Neutrophil (primary cell): ENCODE data around the gene EPS8L1.

Experiments used
- H3K27ac ChIP-seq: fragments of 200-600 bp; sonication (generic); 2 replicates; pipeline ENCODE4 v1.5.1; 2016; ENCODE audit warnings: mild to moderate bottlenecking, moderate library complexity
- H3K27me3 ChIP-seq: fragments of 200-600 bp; sonication (generic); 2 replicates; pipeline ENCODE4 v1.6.0; 2016; ENCODE audit warnings: mild to moderate bottlenecking
- H3K36me3 ChIP-seq: fragments of 200-600 bp; sonication (generic); 2 replicates; pipeline ENCODE4 v1.5.1; 2017
- H3K4me1 ChIP-seq, 2 experiments: fragments of 200-600 bp in 1 of 2; sonication (generic) in 1 of 2; 1 replicate in 1 of 2; 2 replicates in 1 of 2; pipeline versions ENCODE4 v1.5.1 to v1.6.1; 2013 to 2016; ENCODE audit warnings: low read depth in 1 of 2, low read length in 1 of 2, mild to moderate bottlenecking in 1 of 2, moderate library complexity in 1 of 2; ENCODE audit not compliant: control insufficient read depth in 1 of 2, insufficient read depth in 1 of 2
- H3K4me3 ChIP-seq, 2 experiments: fragments of 200-600 bp in 1 of 2; sonication (generic) in 1 of 2; 1 replicate in 1 of 2; 2 replicates in 1 of 2; pipeline ENCODE4 v1.5.1; 2013 to 2016; ENCODE audit warnings: low read depth in 1 of 2, low read length in 1 of 2, mild to moderate bottlenecking in 1 of 2, moderate library complexity in 1 of 2
- H3K9me3 ChIP-seq: fragments of 200-600 bp; sonication (generic); 2 replicates; pipeline ENCODE4 v1.5.1; 2016
- TF ChIP-seq, protein P1 (sequence below): fragments of 200-600 bp; sonication (generic); IDR thresholded peaks from 2 replicates; pipeline ENCODE4 v1.5.1; 2016; ENCODE audit warnings: antibody characterized with exemption

Gene EPS8L1

DNA sequence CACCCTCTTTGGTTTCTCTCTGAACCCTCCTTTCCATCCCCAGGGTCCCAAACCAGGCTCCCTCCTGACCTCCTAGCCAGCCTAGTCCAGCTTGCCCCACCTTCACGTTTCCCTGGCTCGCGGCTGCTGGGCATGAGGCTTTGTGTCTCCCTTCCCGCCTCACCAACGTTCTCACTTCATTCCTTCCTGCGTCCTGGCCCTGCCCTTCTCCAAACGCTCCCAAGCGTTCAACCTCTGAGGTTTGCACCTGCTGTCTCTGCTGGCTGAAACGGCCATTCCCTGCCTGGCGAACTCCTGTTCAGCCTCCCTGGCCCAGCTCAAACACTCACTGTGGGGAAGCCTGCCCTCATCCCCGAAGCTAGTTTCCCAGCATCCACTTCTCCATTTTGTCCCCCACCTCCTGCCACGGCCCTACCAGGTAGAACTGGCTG, 12.4 kb downstream of the EPS8L1 start:
- no peak overlapping the region for H3K27ac ChIP-seq
- peaks cover 6 to 12% of the 10 kb centered on the region in 2 experiments for H3K4me1 ChIP-seq
- H3K36me3 ChIP-seq = peaks cover 41% of the 10 kb centered on the region
- H3K9me3 ChIP-seq = no peaks in the 10 kb centered on the region
- no peak overlapping the region for H3K4me3 ChIP-seq
- TF ChIP-seq, protein P1, sequence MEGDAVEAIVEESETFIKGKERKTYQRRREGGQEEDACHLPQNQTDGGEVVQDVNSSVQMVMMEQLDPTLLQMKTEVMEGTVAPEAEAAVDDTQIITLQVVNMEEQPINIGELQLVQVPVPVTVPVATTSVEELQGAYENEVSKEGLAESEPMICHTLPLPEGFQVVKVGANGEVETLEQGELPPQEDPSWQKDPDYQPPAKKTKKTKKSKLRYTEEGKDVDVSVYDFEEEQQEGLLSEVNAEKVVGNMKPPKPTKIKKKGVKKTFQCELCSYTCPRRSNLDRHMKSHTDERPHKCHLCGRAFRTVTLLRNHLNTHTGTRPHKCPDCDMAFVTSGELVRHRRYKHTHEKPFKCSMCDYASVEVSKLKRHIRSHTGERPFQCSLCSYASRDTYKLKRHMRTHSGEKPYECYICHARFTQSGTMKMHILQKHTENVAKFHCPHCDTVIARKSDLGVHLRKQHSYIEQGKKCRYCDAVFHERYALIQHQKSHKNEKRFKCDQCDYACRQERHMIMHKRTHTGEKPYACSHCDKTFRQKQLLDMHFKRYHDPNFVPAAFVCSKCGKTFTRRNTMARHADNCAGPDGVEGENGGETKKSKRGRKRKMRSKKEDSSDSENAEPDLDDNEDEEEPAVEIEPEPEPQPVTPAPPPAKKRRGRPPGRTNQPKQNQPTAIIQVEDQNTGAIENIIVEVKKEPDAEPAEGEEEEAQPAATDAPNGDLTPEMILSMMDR = no peak
- H3K27me3 ChIP-seq = peaks cover 56% of the 10 kb centered on the region

DNA sequence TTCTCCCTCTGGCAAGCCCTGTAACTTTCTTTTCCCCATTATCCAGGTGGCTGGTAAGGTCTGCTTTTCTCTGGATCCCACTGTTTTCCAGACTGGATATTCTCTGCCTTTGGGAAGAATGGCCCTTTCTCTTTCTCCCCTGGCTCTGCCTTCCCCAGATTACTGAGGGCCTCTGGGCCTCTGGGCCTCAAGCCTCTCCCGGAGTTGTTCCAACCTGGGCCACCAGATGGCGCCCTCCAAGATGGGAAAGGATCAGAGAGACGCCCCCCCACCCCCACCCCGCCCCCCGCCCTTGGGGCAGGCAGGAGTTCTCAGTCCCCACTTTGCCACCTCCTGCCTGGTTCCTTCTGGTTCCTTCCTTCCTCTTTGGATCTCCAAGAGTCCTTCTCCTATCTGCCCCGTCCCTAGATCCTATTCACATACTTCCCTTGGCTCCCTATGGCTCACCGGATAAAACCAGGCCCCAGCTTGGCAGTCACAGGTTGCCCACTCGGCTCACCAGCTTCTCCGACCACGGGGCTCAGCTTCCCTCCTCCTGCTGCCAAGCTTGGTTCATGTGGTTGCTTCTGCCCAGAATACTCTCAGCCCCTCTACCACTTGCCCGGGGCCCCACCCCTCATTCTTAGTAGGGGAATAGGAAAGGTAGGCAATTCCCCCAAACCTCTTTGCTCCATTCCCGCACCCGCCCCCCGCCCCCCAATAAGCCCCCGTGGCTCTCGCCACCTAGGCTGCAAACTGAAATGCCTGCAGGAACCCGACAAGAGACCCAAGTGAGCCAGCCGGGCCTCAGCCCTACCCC, 13.1 kb downstream of the EPS8L1 start:
- TF ChIP-seq, protein P1 = peak; percentile 67
- H3K4me1 ChIP-seq = peaks cover 6 to 12% of the 10 kb centered on the region in 2 experiments
- no peak overlapping the region for H3K27ac ChIP-seq
- no peaks in the 10 kb centered on the region for H3K9me3 ChIP-seq
- H3K4me3 ChIP-seq = no peak overlapping the region
- H3K36me3 ChIP-seq = peaks cover 42% of the 10 kb centered on the region
- H3K27me3 ChIP-seq = peaks cover 49% of the 10 kb centered on the region

DNA sequence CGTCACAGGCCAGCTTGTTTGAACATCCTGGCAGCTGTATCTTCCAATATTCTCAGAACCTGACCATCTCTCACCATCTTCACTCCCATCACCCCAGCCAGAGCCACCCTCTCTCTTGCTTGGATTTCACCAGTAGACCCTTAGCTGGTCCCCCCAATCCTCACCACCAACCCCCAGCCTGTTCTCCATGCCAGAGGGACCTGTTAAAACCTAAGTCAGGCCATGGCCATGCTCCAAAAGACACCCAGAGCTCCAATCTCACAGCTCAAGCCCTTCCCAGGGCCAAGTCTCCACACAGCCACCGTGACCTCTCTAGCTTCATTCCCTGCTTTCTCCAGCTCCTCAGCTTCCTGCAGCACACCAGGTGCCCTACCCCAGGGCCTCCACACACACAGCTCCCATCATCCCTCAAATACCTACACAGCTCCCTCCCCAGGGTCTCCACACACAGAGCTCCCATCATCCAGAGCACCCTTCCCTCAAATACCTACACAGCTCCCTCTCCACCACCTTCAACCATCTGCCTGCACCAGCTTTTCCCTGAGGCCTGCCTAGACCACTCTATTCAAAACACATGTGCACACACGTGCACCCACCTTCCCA, 13.8 kb downstream of the EPS8L1 start:
- peaks cover 42% of the 10 kb centered on the region for H3K27me3 ChIP-seq
- TF ChIP-seq, protein P1 = no peak
- peaks cover 45% of the 10 kb centered on the region for H3K36me3 ChIP-seq
- H3K27ac ChIP-seq = no peak overlapping the region
- no peak overlapping the region for H3K4me3 ChIP-seq
- peaks cover 6 to 12% of the 10 kb centered on the region in 2 experiments for H3K4me1 ChIP-seq
- no peaks in the 10 kb centered on the region for H3K9me3 ChIP-seq

DNA sequence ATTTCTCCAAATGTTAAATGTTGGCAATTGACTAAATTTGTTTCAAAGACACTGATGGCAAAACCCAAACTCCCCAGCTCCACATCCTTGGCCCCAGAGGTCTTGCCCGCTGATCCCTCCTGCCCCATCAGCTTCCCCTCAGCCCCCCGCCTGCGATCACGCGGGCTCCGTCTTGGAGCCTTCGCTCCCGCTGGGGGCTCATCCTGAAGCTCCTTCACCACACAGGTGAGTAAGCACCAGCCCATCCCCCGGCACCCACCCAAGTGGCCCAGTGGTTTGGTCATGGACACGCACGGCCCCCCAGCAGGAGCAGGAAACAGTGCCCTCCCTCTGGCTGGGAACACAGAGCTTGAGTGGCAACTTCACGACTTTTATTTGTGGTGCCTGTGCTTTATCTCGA, 14.9 kb downstream of the EPS8L1 start:
- peaks cover 6 to 12% of the 10 kb centered on the region in 2 experiments for H3K4me1 ChIP-seq
- H3K36me3 ChIP-seq = peaks cover 56% of the 10 kb centered on the region
- TF ChIP-seq, protein P1 = no peak
- H3K27me3 ChIP-seq = peaks cover 31% of the 10 kb centered on the region
- H3K4me3 ChIP-seq = no peak overlapping the region
- no peak overlapping the region for H3K27ac ChIP-seq
- H3K9me3 ChIP-seq = no peaks in the 10 kb centered on the region

DNA sequence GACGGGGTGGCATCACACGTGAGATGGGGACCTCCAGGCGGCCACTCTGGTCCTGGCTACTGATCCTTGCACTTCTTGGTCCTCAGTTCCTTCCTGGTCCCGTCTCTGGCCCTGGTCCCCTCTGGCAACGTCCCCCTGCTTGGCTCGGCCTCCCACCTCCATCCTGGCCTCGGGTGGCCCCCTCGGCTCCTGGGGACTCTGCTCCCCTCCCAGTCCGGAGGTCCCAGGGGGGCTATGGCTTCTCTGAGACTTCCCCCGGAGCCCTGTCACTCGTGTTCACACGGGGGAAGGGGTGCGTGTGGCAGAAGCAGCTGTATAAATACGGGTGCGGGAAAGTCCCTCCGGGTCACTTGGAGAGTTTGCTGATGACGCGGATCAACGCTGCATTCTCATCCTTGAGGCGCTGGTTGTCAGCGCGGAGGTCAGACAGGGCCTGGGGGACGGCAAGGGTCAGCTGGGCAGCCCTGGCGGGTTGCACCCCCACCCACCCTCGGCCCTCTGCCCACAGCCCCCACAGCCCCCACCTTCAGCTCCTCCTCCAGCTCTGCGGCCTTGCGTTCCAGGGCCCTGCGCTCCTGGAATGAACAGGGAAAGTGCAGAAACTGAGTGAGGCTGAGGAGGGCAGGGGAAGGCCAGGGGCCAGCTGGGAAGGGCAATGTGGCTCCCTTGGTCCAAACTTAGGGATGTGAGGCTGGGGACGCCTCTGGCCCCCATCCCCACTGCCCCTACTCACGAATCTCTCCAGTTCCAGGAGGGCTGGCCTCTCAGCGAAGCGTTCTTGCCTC, 15.6 kb downstream of the EPS8L1 start:
- peaks cover 64% of the 10 kb centered on the region for H3K36me3 ChIP-seq
- no peak overlapping the region for H3K27ac ChIP-seq
- peaks cover 23% of the 10 kb centered on the region for H3K27me3 ChIP-seq
- TF ChIP-seq, protein P1 = no peak
- H3K4me1 ChIP-seq = peaks cover 6 to 12% of the 10 kb centered on the region in 2 experiments
- no peak overlapping the region for H3K4me3 ChIP-seq
- H3K9me3 ChIP-seq = no peaks in the 10 kb centered on the region
